CD4-positive, CD25-positive, alpha-beta regulatory T cell (primary cell): ENCODE data around the gene GOLT1B. TPM values are rescaled to one million over a fixed set of nuclear protein-coding genes. Genes with fewer than 3 reads are reported as not detected.
"Not testable (repeated sequence)": the region's sequence is repeated elsewhere in the genome, so short reads cannot be mapped to it uniquely, and the experiment has no call there.

ENCODE experiments used
- ATAC-seq, 2 donors: fragments of 150-1000 bp; cut with Tn5 transposase; one replicate each; pipeline ENCODE4 v1.10.0; 2021; ENCODE audit warnings: low read depth in 2 of 2, moderate number of reproducible peaks in 2 of 2, moderate library complexity in 1 of 2
- DNase-seq, 3 donors: peaks; one replicate each; pipeline versions ENCODE4 v3.0.0 to v3.0.0-alpha.2; 2012 to 2022; ENCODE audit warnings: mixed read lengths in 1 of 3
- H3K27ac ChIP-seq: one replicate; pipeline ENCODE4 v1.7.0; 2013; ENCODE audit warnings: mild to moderate bottlenecking, low read length; ENCODE audit not compliant: insufficient read depth, poor library complexity, severe bottlenecking
- H3K27me3 ChIP-seq: one replicate; pipeline ENCODE4 v1.7.0; 2013; ENCODE audit warnings: low read length; ENCODE audit not compliant: control insufficient read depth, insufficient read depth
- H3K36me3 ChIP-seq: one replicate; pipeline ENCODE4 v1.7.0; 2013; ENCODE audit warnings: mild to moderate bottlenecking, low read length, moderate library complexity; ENCODE audit not compliant: control insufficient read depth, insufficient read depth
- H3K4me1 ChIP-seq: 2 replicates; pipeline ENCODE4 v1.7.0; 2013; ENCODE audit warnings: mild to moderate bottlenecking, low read length; ENCODE audit not compliant: insufficient read depth, control insufficient read depth, poor library complexity, severe bottlenecking
- H3K4me3 ChIP-seq: one replicate; pipeline ENCODE4 v1.7.0; 2013; ENCODE audit warnings: low read depth, mild to moderate bottlenecking, low read length, moderate library complexity
- H3K9me3 ChIP-seq, 2 experiments: 1 replicate in 1 of 2; 2 replicates in 1 of 2; pipeline ENCODE4 v1.7.0; 2013; ENCODE audit warnings: low read length in 2 of 2, mild to moderate bottlenecking in 1 of 2, moderate library complexity in 1 of 2; ENCODE audit not compliant: control insufficient read depth in 2 of 2
- H3K27ac Mint-ChIP-seq, 3 donors: one replicate each; pipeline ENCODE4 v1.8.0; 2020 to 2022; ENCODE audit warnings: mild to moderate bottlenecking in 3 of 3, mixed read lengths in 3 of 3, moderate library complexity in 2 of 3
- H3K27me3 Mint-ChIP-seq: one replicate; pipeline ENCODE4 v1.8.0; 2022; ENCODE audit warnings: mild to moderate bottlenecking, mixed read lengths
- H3K36me3 Mint-ChIP-seq: one replicate; pipeline ENCODE4 v1.8.0; 2020; ENCODE audit warnings: mixed read lengths
- H3K4me1 Mint-ChIP-seq, 4 donors: one replicate each; pipeline ENCODE4 v1.8.0; 2020 to 2022; ENCODE audit warnings: mixed read lengths in 4 of 4, mild to moderate bottlenecking in 1 of 4
- H3K4me3 Mint-ChIP-seq, 4 donors: one replicate each; pipeline ENCODE4 v1.8.0; 2020 to 2022; ENCODE audit warnings: mild to moderate bottlenecking in 4 of 4, mixed read lengths in 4 of 4, moderate library complexity in 3 of 4
- H3K9me3 Mint-ChIP-seq, 7 donors: one replicate each; pipeline ENCODE4 v1.8.0; 2020 to 2022; ENCODE audit warnings: mixed read lengths in 7 of 7, mild to moderate bottlenecking in 3 of 7, moderate library complexity in 2 of 7
- polyA plus RNA-seq, 4 donors: library from polyadenylated mRNA; unstranded; fragments of 300-500 nt; fragmentation: Illumina TruSeq; gene quantifications; one replicate each; pipeline ENCODE4 v1.2.3, GENCODE V29; 2021
- total RNA-seq: library from RNA; stranded (reverse); gene quantifications from one replicate; pipeline ENCODE4 v1.2.3, GENCODE V29; 2022

The GOLT1B gene
- total RNA-seq (40.5 TPM), polyA plus RNA-seq (10 to 100 TPM; 28.9 to 43.1 (median 32.8) TPM)

GRCh38 chr12:21501258-21502163 lies at the start of gene GOLT1B, which contains the start of gene RECQL:
GOLT1B (plus strand) TSS chr12:21501789; CDS start chr12:21501924, 135 bp downstream.
RECQL (minus strand) TSS chr12:21501635; CDS start chr12:21499570, 2,065 bp downstream.
- peaks cover 9 to 68% (median 56%) of the 10 kb centered on the region in 4 donors for H3K4me1 Mint-ChIP-seq
- Histone ChIP-seq H3K4me1 (peaks cover 57% of the 10 kb centered on the region), H3K27ac (peak within 1 kb of the TSS; percentile 88), H3K36me3 (peaks cover 22% of the 10 kb centered on the region), H3K9me3 (no peaks in the 10 kb centered on the region), H3K27me3 (no peaks in the 10 kb centered on the region), H3K4me3 (peak within 1 kb of the TSS; percentile 94)
- DNase-seq (peak; percentile 88 to 98 (median 94)), ATAC-seq (peak; percentile 98 to 99)
- no peak within 1 kb of the TSS for H3K4me3 Mint-ChIP-seq
- H3K36me3 Mint-ChIP-seq: peaks cover 20% of the 10 kb centered on the region
- no peaks in the 10 kb centered on the region for H3K9me3 Mint-ChIP-seq
- H3K27ac Mint-ChIP-seq: peak within 1 kb of the TSS in 1 of 3 donors; percentile 84
- no peaks in the 10 kb centered on the region for H3K27me3 Mint-ChIP-seq

- H3K9me3 ChIP-seq: no peaks in the 10 kb centered on the region
- H3K4me1 ChIP-seq: peaks cover 40% of the 10 kb centered on the region
- Mint-ChIP-seq H3K27ac (peak overlapping the region; percentile 85 to 93 (median 91)), H3K9me3 (no peaks in the 10 kb centered on the region), H3K4me3 (peak overlapping the region; percentile 16 to 85 (median 84)), H3K4me1 (peaks cover 40 to 68% (median 52%) of the 10 kb centered on the region in 4 donors), H3K36me3 (peaks cover 38% of the 10 kb centered on the region), H3K27me3 (no peaks in the 10 kb centered on the region)
- no peaks in the 10 kb centered on the region for H3K27me3 ChIP-seq
- H3K27ac ChIP-seq: peak overlapping the region; percentile 82
- DNase-seq (peak in 2 of 3 donors; percentile 30 to 76), ATAC-seq (peak in 1 of 2 donors; percentile 27)
- peak overlapping the region; percentile 73 for H3K4me3 ChIP-seq
- H3K36me3 ChIP-seq: peaks cover 35% of the 10 kb centered on the region
These were observed 48.2 kb upstream of the GOLT1B start for GRCh38 chr12:21453312-21453852.

GRCh38 chr12:21456291-21456780 lies 45.3 kb upstream of the GOLT1B start:
- peak overlapping the region; percentile 73 for H3K4me3 ChIP-seq
- no peaks in the 10 kb centered on the region for H3K9me3 Mint-ChIP-seq

GRCh38 chr12:21459474-21459873 lies 42.1 kb upstream of the GOLT1B start:
- H3K27me3 Mint-ChIP-seq: no peaks in the 10 kb centered on the region
- H3K36me3 Mint-ChIP-seq: peaks cover 41% of the 10 kb centered on the region
- H3K4me3 ChIP-seq: no peak overlapping the region
- peak overlapping the region; percentile 41 to 71 (median 42) for H3K27ac Mint-ChIP-seq
- DNase-seq (no peak), ATAC-seq (no peak)
- peaks cover 24 to 47% (median 38%) of the 10 kb centered on the region in 4 donors for H3K4me1 Mint-ChIP-seq
- no peaks in the 10 kb centered on the region for H3K27me3 ChIP-seq
- peaks cover 0 to 4% (median 0%) of the 10 kb centered on the region in 7 donors for H3K9me3 Mint-ChIP-seq
- H3K4me3 Mint-ChIP-seq: no peak overlapping the region
- H3K4me1 ChIP-seq: peaks cover 35% of the 10 kb centered on the region
- H3K27ac ChIP-seq: no peak overlapping the region
- H3K9me3 ChIP-seq: no peaks in the 10 kb centered on the region
- peaks cover 57% of the 10 kb centered on the region for H3K36me3 ChIP-seq

More at GRCh38 chr12:21456291-21456780, 45.3 kb upstream of the GOLT1B start:
- Histone ChIP-seq H3K27ac (peak overlapping the region; percentile 82), H3K4me1 (peaks cover 44% of the 10 kb centered on the region), H3K36me3 (peaks cover 34% of the 10 kb centered on the region), H3K27me3 (no peaks in the 10 kb centered on the region), H3K9me3 (no peaks in the 10 kb centered on the region)
- Mint-ChIP-seq H3K4me1 (peaks cover 36 to 67% (median 54%) of the 10 kb centered on the region in 4 donors), H3K36me3 (peaks cover 33% of the 10 kb centered on the region), H3K4me3 (peak overlapping the region; percentile 55 to 87 (median 84)), H3K27me3 (no peaks in the 10 kb centered on the region), H3K27ac (peak overlapping the region; percentile 88 to 99 (median 94))
- peak; percentile 14 to 90 (median 61) for DNase-seq
- ATAC-seq: peak; percentile 72 to 89

GRCh38 chr12:21467334-21467733 lies 34.3 kb upstream of the GOLT1B start:
- Histone ChIP-seq H3K27ac (peak overlapping the region; percentile 26), H3K36me3 (peaks cover 59% of the 10 kb centered on the region)
- not testable (repeated sequence) for H3K9me3 ChIP-seq, H3K4me1 ChIP-seq, H3K4me3 Mint-ChIP-seq, ATAC-seq, H3K4me3 ChIP-seq, H3K27ac Mint-ChIP-seq, DNase-seq, H3K27me3 ChIP-seq, H3K27me3 Mint-ChIP-seq, H3K9me3 Mint-ChIP-seq
- Mint-ChIP-seq H3K4me1 (peaks cover 8 to 16% (median 12%) of the 10 kb centered on the region in 4 donors), H3K36me3 (peaks cover 43% of the 10 kb centered on the region)

GRCh38 chr12:21471294-21471693 lies 30.3 kb upstream of the GOLT1B start:
- H3K36me3 ChIP-seq: peaks cover 77% of the 10 kb centered on the region
- no peaks in the 10 kb centered on the region for H3K27me3 ChIP-seq
- peak overlapping the region in 1 of 3 donors; percentile 63 for H3K27ac Mint-ChIP-seq
- H3K9me3 Mint-ChIP-seq: peaks cover 0 to 1% (median 0%) of the 10 kb centered on the region in 7 donors
- DNase-seq (no peak), ATAC-seq (no peak)
- H3K4me3 ChIP-seq: no peak overlapping the region
- H3K36me3 Mint-ChIP-seq: peaks cover 38% of the 10 kb centered on the region
- H3K27me3 Mint-ChIP-seq: no peaks in the 10 kb centered on the region
- no peaks in the 10 kb centered on the region for H3K4me1 ChIP-seq
- no peak overlapping the region for H3K4me3 Mint-ChIP-seq
- H3K9me3 ChIP-seq: no peaks in the 10 kb centered on the region
- no peak overlapping the region for H3K27ac ChIP-seq
- peaks cover 3 to 15% (median 10%) of the 10 kb centered on the region in 4 donors for H3K4me1 Mint-ChIP-seq

- Mint-ChIP-seq H3K27me3 (no peaks in the 10 kb centered on the region), H3K4me1 (peaks cover 2 to 16% (median 6%) of the 10 kb centered on the region in 4 donors), H3K36me3 (peaks cover 39% of the 10 kb centered on the region), H3K4me3 (no peak overlapping the region), H3K9me3 (peaks cover 0 to 1% (median 0%) of the 10 kb centered on the region in 7 donors), H3K27ac (no peak overlapping the region)
- ATAC-seq (no peak), DNase-seq (no peak)
- Histone ChIP-seq H3K4me3 (no peak overlapping the region), H3K27ac (no peak overlapping the region), H3K27me3 (no peaks in the 10 kb centered on the region), H3K9me3 (no peaks in the 10 kb centered on the region), H3K36me3 (peaks cover 80% of the 10 kb centered on the region), H3K4me1 (no peaks in the 10 kb centered on the region)
These were observed 29.3 kb upstream of the GOLT1B start for GRCh38 chr12:21472197-21472823.
